HG02610 (cell line): ENCODE data around the gene PRKD1.
"Not testable (repeated sequence)": the region's sequence is repeated elsewhere in the genome, so short reads cannot be mapped to it uniquely, and the experiment has no call there.

ENCODE experiments used
- ATAC-seq: cut with Tn5 transposase; IDR thresholded peaks from one replicate; pipeline ENCODE4 v1.9.1; 2021; ENCODE audit warnings: mild to moderate bottlenecking, moderate library complexity; ENCODE audit not compliant: unreplicated experiment

The PRKD1 gene

DNA sequence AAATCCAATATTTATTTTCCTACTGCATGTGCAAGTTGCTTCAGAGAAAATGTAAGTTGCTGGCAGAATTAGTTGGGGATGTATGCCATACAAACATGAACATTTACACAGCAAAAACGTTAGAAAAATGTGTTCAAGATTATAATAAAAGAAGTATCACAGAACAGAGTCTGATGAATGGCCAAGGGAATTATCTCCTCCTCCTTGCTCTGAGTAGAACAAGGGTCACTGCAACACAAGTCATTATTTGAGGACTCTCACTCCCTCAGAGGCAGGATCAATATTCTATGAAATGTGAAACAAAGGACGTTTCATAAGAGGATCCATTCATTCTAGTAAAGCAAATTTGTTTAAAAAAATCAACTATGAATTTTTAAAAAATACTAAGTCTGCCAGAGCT, 177.8 kb downstream of the PRKD1 start:
- no peak for ATAC-seq

DNA sequence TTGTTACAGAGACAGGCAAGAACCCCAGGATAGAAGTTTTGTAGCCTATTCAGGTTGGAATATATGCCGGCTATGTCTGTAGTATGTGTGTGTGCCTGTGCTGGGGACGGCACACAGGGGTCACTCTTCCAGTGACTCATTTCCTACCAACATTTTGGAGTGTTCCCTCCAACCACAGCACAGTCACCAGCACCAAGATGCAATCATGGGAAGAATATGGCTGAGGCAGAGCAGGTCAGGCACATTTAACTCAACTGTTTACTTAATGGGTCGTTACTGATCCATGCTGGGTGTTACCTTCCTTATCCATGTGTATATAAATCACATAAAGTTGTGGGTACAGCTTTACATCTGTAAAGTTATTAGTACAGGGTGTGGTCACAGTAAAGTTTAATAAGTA, 178.3 kb downstream of the PRKD1 start:
- no peak for ATAC-seq

GRCh38 chr14:29745863-29746262, 181.8 kb downstream of the PRKD1 start:
- ATAC-seq = no peak

GRCh38 chr14:29743531-29743930, 184.1 kb downstream of the PRKD1 start:
- ATAC-seq = no peak

DNA sequence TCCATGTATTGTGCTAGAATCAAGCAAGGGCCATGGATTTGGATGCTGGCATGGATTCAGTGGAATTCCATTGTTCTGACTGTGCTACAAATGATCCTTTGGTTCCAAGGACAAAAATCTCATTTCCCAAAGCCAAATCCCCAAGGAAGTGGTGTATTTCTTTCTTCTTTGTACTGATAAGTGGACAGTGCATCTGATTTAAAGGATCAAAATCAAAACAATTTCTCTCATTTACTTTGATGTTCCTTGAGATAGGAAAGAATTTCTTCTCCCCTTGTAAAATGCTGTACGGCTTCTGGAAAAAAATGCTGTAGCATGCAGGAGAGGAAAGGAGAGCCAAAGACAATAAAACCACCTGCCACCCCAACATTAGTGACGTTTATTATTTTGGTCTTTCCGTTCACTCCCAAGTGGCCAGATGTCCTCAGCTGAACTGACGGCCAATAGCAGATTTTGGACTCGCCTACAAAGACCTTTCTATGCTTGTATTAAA, 185.7 kb downstream of the PRKD1 start:
- ATAC-seq = no peak

GRCh38 chr14:29740491-29740890, 187.2 kb downstream of the PRKD1 start:
- ATAC-seq = no peak

DNA sequence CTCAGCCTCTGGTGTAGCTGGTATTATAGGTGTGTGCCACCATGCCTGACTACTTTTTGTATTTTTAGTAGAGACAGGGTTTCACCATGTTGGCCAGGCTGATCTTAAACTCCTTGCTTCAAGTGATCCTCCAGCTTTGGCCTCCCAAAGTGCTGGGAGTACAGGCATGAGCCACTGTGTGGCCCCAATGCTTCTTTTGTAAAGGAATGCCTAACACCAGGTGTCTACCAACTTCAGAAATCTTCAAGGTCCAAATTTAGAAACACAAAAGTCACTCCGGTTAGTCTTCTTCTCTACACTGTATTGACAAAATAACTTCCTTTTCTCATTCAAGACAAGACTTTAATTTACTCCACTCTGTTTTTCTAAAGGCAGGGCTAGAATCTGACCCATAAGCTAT, 188.7 kb downstream of the PRKD1 start:
- no peak for ATAC-seq

DNA sequence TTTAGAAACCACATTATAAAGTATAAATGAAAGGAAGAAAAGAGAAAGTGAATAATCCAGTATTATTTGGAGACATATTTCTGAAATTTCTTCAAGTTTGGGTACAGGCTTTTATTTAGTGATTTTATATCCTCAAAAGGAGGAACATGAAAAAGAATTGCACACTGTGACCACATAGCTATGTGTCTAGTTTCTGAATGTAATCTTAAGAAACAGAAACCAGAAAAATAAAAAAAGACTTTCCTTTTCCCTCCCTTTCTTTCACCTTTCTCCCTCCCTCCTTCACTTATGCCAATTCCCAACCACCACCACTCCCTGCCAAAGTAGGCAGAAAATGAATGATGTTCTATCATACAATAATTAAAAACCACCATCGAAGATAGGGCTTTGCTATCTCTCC, 189.6 kb downstream of the PRKD1 start:
- no peak for ATAC-seq

DNA sequence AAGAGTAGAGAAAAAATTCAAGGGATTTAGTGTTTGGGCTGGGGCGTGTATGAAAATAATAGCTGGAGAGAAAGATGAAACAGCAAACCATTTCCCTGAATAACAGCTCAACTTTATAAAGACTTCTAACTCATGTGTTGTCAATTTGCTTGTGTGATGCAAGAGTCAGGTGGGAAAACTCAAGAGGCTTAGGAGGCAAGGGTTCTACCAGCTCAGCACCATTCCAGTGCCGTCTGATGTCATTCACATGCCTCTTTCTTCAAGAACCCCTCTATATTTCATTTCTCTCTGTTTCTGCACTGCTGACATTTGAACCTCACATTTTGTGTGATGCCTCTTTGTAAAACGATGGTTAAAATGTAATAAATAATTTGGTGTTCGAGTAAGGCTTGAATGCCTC, 192.2 kb downstream of the PRKD1 start:
- no peak for ATAC-seq

- ATAC-seq = no peak
These were observed 192.9 kb downstream of the PRKD1 start for GRCh38 chr14:29734732-29735131.

GRCh38 chr14:29726560-29727331, 200.9 kb downstream of the PRKD1 start:
- not testable (repeated sequence) for ATAC-seq

DNA sequence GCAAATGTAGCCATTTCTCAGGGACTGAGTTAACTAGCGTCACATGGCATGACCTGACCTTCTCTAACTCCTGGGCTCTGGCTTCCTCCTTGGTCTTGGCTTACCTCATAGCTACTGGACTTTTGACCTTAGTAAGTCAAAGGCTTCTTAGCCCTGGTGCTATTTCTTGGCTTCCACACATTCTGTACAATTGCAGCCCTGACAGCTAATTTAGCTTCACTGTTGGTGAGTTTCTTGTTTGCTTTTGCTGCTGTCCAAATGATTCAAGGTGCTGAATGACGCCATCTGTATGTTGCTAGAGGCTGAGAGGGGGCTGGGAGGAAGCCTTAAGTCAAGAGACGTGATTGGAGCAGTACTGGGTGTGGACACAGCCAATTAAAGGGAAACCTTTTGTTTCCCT, 202.7 kb downstream of the PRKD1 start:
- no peak for ATAC-seq

DNA sequence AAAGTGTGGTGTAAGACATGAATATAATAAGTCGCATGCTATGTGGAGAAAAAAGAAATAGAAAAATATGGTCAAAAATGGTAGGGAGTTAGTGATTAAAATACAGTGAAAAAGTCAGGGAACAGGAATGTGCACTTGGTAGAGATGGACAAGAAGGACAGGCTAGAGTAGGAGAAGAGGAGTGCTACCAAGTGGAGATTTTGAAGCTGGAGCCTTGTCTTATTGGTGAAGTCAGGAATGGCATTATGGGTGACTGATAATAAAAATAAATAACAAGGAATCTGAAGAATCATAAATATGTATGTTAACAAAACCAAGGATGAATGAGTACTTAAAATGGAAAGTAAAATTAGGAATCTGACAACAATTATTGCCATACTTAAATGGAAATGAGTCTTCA, 204.8 kb downstream of the PRKD1 start:
- ATAC-seq = no peak

DNA sequence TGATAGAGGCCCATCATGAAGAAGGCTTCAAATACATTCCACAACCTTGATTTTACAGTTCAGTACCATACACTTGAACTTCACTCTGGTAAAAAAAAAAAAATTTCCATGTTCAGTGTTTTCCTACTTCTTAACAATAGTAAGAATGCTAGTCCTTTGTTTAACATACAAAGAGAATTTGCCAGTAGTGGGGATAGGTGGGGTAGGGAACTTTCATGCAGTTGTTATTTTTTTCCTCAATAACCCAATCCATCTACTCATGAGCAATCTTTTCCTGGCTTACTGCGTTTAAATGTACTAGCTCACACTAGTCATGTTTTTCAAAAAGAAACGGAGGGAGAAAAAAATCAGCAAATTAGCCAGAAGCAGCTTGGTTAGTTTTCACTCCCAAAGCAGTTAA, 206.1 kb downstream of the PRKD1 start:
- ATAC-seq = no peak

DNA sequence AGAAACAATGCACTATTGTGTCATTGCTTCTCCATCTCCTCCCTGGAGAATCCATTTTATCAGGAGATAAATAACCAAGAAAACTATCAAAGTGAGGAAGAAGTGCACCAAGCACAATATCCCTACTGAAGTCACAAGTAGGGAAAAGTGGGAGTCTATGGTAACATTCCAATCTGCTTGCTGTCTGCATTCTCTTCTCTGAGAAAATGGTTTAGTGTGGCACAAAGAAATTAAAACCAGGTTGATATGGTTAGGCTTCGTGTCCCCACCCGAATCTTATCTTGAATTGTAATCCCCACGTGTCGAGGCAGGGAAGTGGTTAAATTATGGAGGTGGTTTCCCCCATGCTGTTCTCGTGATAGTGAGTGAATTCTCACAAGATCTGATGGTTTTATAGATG, 209.7 kb downstream of the PRKD1 start:
- ATAC-seq = no peak

GRCh38 chr14:29716150-29716549, 211.5 kb downstream of the PRKD1 start:
- no peak for ATAC-seq

DNA sequence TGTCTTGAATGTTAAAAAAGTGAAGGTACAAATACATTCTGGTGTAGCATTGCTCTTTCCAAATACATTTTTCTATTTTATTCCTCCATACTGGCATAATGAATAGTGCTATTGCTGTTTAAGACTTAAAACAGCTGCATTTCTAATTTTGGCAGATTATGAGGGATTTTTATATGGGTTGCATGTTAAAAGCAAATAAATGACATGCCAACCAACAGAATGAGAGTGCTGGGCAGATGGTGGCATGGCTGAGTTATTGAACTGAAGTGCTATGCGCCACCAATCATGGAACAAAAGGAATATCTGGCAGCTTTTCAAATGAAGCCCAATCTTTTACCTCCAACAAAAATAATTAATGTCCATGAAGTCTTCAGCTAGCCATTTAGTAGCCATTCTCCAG, 215.0 kb downstream of the PRKD1 start:
- ATAC-seq = no peak

DNA sequence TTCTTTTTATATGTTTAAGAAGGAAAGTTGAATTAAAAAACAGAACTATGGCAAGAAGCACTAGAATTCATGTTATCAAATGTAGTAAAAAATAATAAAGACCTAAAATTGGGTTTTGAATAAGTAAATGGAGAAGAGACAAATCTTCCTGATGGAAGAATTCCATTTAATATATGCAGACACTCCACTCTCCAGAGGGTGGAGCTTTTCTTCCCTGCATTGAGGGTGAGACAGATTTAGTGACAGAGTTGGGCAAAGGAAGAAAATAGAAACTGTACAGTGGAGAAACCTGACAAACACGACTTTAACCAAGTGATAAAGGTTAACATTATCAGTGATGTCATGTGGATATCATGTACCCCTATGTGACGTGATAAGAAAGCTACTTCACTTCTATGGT, 217.6 kb downstream of the PRKD1 start:
- ATAC-seq = no peak

DNA sequence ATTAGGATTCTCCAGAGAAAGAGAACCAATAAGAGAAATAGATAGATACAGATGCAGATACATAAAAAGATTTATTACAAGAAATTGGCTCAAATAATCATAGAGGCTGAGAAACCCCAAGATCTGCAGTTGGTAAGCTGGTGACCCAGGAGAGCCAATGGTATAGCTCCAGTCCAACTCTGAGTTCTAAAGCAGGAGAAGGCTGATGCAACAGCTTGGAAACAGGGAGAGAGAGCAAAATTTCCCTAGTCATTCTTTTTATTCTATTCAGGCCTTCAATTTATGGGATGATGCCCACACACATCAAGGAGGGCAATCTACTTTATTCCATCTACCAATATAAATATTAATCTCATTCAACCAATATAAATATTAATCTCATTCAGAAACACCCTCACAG, 218.2 kb downstream of the PRKD1 start:
- no peak for ATAC-seq

DNA sequence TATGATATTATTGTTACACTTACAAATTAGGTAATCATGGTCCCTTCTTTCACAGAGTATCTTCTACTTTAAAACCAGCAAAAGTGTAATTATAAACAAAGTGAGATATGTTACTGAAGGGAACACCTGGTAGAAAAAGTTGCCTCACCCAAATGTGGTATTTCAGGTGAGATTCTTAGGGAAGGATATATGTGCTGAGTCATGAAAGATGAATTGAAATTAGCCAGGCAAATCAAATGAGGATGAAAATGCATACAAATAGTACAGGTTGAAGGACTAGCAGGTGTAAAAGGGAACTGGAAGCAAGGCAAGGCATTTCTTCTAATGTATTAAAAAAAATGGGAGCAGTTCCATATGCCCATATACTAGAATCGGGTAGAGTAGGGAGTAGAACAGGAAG, 220.9 kb downstream of the PRKD1 start:
- no peak for ATAC-seq

DNA sequence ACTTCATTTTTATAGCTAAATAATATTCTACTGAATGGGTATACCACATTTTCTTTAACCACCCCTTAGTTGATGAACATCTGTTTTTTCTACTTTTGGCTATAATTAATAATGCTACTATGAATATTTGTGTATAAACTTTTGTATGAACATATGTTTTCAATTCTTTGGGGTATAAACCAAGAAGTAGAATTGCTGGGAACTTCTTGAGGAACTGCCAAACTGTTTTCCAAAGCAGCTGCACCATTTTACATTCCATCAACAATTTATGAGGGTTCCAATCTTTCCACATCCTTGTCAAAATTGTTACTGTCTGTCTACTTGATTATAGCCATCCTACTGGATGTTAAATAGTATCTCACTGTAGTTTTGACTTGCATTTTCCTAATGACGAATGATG, 221.8 kb downstream of the PRKD1 start:
- ATAC-seq = no peak

GRCh38 chr14:29689597-29689996, 238.1 kb downstream of the PRKD1 start:
- ATAC-seq = not testable (repeated sequence)

DNA sequence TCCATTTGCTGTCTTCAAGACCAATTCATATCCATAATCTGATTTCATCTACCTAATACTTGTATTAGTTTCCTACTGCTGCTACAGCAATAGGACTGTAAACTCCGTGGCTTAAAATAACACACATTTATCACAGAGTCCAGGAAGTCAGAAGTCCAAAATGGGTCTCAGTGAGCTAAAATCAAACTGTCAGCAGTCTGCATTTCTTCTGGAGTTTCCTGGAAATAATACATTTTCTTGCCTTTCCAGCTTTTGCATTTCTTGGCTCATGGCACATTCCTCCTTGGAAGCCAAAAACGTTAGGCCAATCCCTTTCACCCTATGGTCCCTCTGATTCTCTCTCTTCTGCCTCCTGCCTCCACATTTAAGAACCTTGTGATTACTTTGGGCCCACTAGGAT, 239.8 kb downstream of the PRKD1 start:
- ATAC-seq = no peak
